ENCODE results near the gene MEGF11.

The MEGF11 gene

GRCh38 chr15:66211670-66212562 is 41.6 kb downstream of the MEGF11 start:
- no peak for ATAC-seq (replicated peaks)
- H3K4me1 Mint-ChIP-seq (ENCODE audit: low read depth in 2 of 2), result no peaks in the 10 kb centered on the region
- DNase-seq, result no peak
- no peak overlapping the region for H3K27ac Mint-ChIP-seq
- no peaks in the 10 kb centered on the region for H3K36me3 Mint-ChIP-seq (ENCODE audit: insufficient read depth)
- no peak overlapping the region for H3K4me3 Mint-ChIP-seq
- H3K27me3 Mint-ChIP-seq, result peaks cover 0 to 15% of the 10 kb centered on the region in 2 donors
- no peaks in the 10 kb centered on the region for H3K9me3 Mint-ChIP-seq

- ATAC-seq (replicated peaks), result no peak
- no peaks in the 10 kb centered on the region for H3K9me3 Mint-ChIP-seq
- H3K27ac Mint-ChIP-seq, result no peak overlapping the region
- no peak overlapping the region for H3K4me3 Mint-ChIP-seq
- no peaks in the 10 kb centered on the region for H3K4me1 Mint-ChIP-seq (ENCODE audit: low read depth in 2 of 2)
- no peak for DNase-seq
- H3K27me3 Mint-ChIP-seq, result peaks cover 7 to 15% of the 10 kb centered on the region in 2 donors
- peaks cover 3% of the 10 kb centered on the region for H3K36me3 Mint-ChIP-seq (ENCODE audit: insufficient read depth)
Measured at GRCh38 chr15:66210684-66211083, 42.9 kb downstream of the MEGF11 start.

GRCh38 chr15:66198757-66199156 is 54.8 kb downstream of the MEGF11 start:
- no peak for DNase-seq
- Mint-ChIP-seq H3K27me3 (peaks cover 49 to 84% of the 10 kb centered on the region in 2 donors), H3K9me3 (no peaks in the 10 kb centered on the region), H3K4me3 (no peak overlapping the region), H3K36me3 (ENCODE audit: insufficient read depth) (peaks cover 3% of the 10 kb centered on the region), H3K4me1 (ENCODE audit: low read depth in 2 of 2) (no peaks in the 10 kb centered on the region), H3K27ac (no peak overlapping the region)
- ATAC-seq (replicated peaks), result no peak

GRCh38 chr15:66196602-66197001 is 56.9 kb downstream of the MEGF11 start:
- DNase-seq, result no peak
- H3K4me1 Mint-ChIP-seq (ENCODE audit: low read depth in 2 of 2), result no peaks in the 10 kb centered on the region
- no peak overlapping the region for H3K4me3 Mint-ChIP-seq
- H3K9me3 Mint-ChIP-seq, result no peaks in the 10 kb centered on the region
- H3K36me3 Mint-ChIP-seq (ENCODE audit: insufficient read depth), result peaks cover 3% of the 10 kb centered on the region
- H3K27ac Mint-ChIP-seq, result no peak overlapping the region
- no peak for ATAC-seq (replicated peaks)
- peaks cover 45 to 79% of the 10 kb centered on the region in 2 donors for H3K27me3 Mint-ChIP-seq

GRCh38 chr15:66195621-66196230 is 57.8 kb downstream of the MEGF11 start:
- Mint-ChIP-seq H3K27me3 (peaks cover 39 to 70% of the 10 kb centered on the region in 2 donors), H3K4me1 (ENCODE audit: low read depth in 2 of 2) (peaks cover 0 to 1% of the 10 kb centered on the region in 2 donors), H3K27ac (no peak overlapping the region), H3K9me3 (no peaks in the 10 kb centered on the region), H3K4me3 (no peak overlapping the region), H3K36me3 (ENCODE audit: insufficient read depth) (peaks cover 3% of the 10 kb centered on the region)
- DNase-seq (no peak), ATAC-seq (replicated peaks) (no peak)

- peaks cover 0 to 1% of the 10 kb centered on the region in 2 donors for H3K4me1 Mint-ChIP-seq (ENCODE audit: low read depth in 2 of 2)
- no peak overlapping the region for H3K27ac Mint-ChIP-seq
- no peak overlapping the region for H3K4me3 Mint-ChIP-seq
- DNase-seq, result no peak
- H3K27me3 Mint-ChIP-seq, result peaks cover 38 to 63% of the 10 kb centered on the region in 2 donors
- no peak for ATAC-seq (replicated peaks)
- H3K36me3 Mint-ChIP-seq (ENCODE audit: insufficient read depth), result no peaks in the 10 kb centered on the region
- no peaks in the 10 kb centered on the region for H3K9me3 Mint-ChIP-seq
Measured at GRCh38 chr15:66193066-66193465, 60.5 kb downstream of the MEGF11 start.

GRCh38 chr15:66190746-66191145 is 62.8 kb downstream of the MEGF11 start:
- ATAC-seq (replicated peaks) (no peak), DNase-seq (no peak)
- Mint-ChIP-seq H3K4me1 (ENCODE audit: low read depth in 2 of 2) (peaks cover 0 to 1% of the 10 kb centered on the region in 2 donors), H3K36me3 (ENCODE audit: insufficient read depth) (no peaks in the 10 kb centered on the region), H3K4me3 (no peak overlapping the region), H3K9me3 (no peaks in the 10 kb centered on the region), H3K27me3 (peaks cover 48 to 66% of the 10 kb centered on the region in 2 donors), H3K27ac (no peak overlapping the region)

GRCh38 chr15:66189291-66189690 is 64.3 kb downstream of the MEGF11 start:
- Mint-ChIP-seq H3K4me3 (no peak overlapping the region), H3K27me3 (peaks cover 52 to 68% of the 10 kb centered on the region in 2 donors), H3K36me3 (ENCODE audit: insufficient read depth) (no peaks in the 10 kb centered on the region), H3K27ac (no peak overlapping the region), H3K4me1 (ENCODE audit: low read depth in 2 of 2) (peaks cover 0 to 2% of the 10 kb centered on the region in 2 donors), H3K9me3 (no peaks in the 10 kb centered on the region)
- ATAC-seq (replicated peaks) (no peak), DNase-seq (no peak)

GRCh38 chr15:66188464-66188863 is 65.1 kb downstream of the MEGF11 start:
- H3K9me3 Mint-ChIP-seq, result no peaks in the 10 kb centered on the region
- H3K27ac Mint-ChIP-seq, result no peak overlapping the region
- DNase-seq, result no peak
- peaks cover 54 to 69% of the 10 kb centered on the region in 2 donors for H3K27me3 Mint-ChIP-seq
- peaks cover 0 to 3% of the 10 kb centered on the region in 2 donors for H3K4me1 Mint-ChIP-seq (ENCODE audit: low read depth in 2 of 2)
- no peak for ATAC-seq (replicated peaks)
- no peak overlapping the region for H3K4me3 Mint-ChIP-seq
- no peaks in the 10 kb centered on the region for H3K36me3 Mint-ChIP-seq (ENCODE audit: insufficient read depth)

- Mint-ChIP-seq H3K27ac (no peak overlapping the region), H3K27me3 (peaks cover 56 to 73% of the 10 kb centered on the region in 2 donors), H3K4me3 (no peak overlapping the region), H3K9me3 (no peaks in the 10 kb centered on the region), H3K4me1 (ENCODE audit: low read depth in 2 of 2) (peaks cover 0 to 3% of the 10 kb centered on the region in 2 donors), H3K36me3 (ENCODE audit: insufficient read depth) (no peaks in the 10 kb centered on the region)
- ATAC-seq (replicated peaks), result no peak
- no peak for DNase-seq
Measured at GRCh38 chr15:66187271-66187670, 66.3 kb downstream of the MEGF11 start.

GRCh38 chr15:66186049-66186825 is 67.3 kb downstream of the MEGF11 start:
- Mint-ChIP-seq H3K4me1 (ENCODE audit: low read depth in 2 of 2) (peaks cover 0 to 2% of the 10 kb centered on the region in 2 donors), H3K36me3 (ENCODE audit: insufficient read depth) (no peaks in the 10 kb centered on the region), H3K4me3 (no peak overlapping the region), H3K27ac (no peak overlapping the region), H3K27me3 (peaks cover 66 to 83% of the 10 kb centered on the region in 2 donors), H3K9me3 (no peaks in the 10 kb centered on the region)
- no peak for ATAC-seq (replicated peaks)
- no peak for DNase-seq

GRCh38 chr15:66184936-66185790 is 68.4 kb downstream of the MEGF11 start:
- DNase-seq, result no peak
- H3K27ac Mint-ChIP-seq, result no peak overlapping the region
- H3K9me3 Mint-ChIP-seq, result no peaks in the 10 kb centered on the region
- peaks cover under 1% of the 10 kb centered on the region for H3K36me3 Mint-ChIP-seq (ENCODE audit: insufficient read depth)
- peaks cover 0 to 2% of the 10 kb centered on the region in 2 donors for H3K4me1 Mint-ChIP-seq (ENCODE audit: low read depth in 2 of 2)
- H3K27me3 Mint-ChIP-seq, result peaks cover 76 to 89% of the 10 kb centered on the region in 2 donors
- ATAC-seq (replicated peaks), result no peak
- H3K4me3 Mint-ChIP-seq, result no peak overlapping the region

- no peak for ATAC-seq (replicated peaks)
- Mint-ChIP-seq H3K4me1 (ENCODE audit: low read depth in 2 of 2) (peaks cover 0 to 2% of the 10 kb centered on the region in 2 donors), H3K27ac (no peak overlapping the region), H3K36me3 (ENCODE audit: insufficient read depth) (peaks cover 3% of the 10 kb centered on the region), H3K27me3 (peaks cover 82 to 91% of the 10 kb centered on the region in 2 donors), H3K9me3 (no peaks in the 10 kb centered on the region), H3K4me3 (no peak overlapping the region)
- DNase-seq, result no peak
Measured at GRCh38 chr15:66184492-66184891, 69.1 kb downstream of the MEGF11 start.
